Body of pancreas (tissue), 4 donors: ENCODE measurements around the gene RINL. TPM values are rescaled to one million over a fixed set of nuclear protein-coding genes. Genes with fewer than 3 reads are reported as not detected.

ENCODE experiments used
- ATAC-seq: fragments of 150-250 bp; one replicate; pipeline ENCODE4 v1.9.1; 2016
- DNase-seq, 4 donors: peaks; one replicate each; pipeline ENCODE4 v3.0.0-alpha.2; 2019
- H3K27ac ChIP-seq, 4 donors: fragments of 200-600 bp; sonication (generic); 1 replicate in 3 of 4; 2 replicates in 1 of 4; pipeline versions ENCODE4 v1.5.1 to v1.6.1; 2016 to 2019; ENCODE audit warnings: mild to moderate bottlenecking in 1 of 4, mixed read lengths in 1 of 4, moderate library complexity in 1 of 4
- H3K27me3 ChIP-seq, 2 donors: fragments of 200-600 bp; sonication (generic); one replicate each; pipeline ENCODE4 v1.6.0; 2016; ENCODE audit warnings: mild to moderate bottlenecking in 1 of 2
- H3K36me3 ChIP-seq, 2 donors: fragments of 200-600 bp; sonication (generic); replicated peaks in 1 of 2; 2 replicates each; pipeline ENCODE4 v1.5.1; 2016; ENCODE audit warnings: low read depth in 2 of 2; ENCODE audit not compliant: insufficient read depth in 1 of 2
- H3K4me1 ChIP-seq: fragments of 200-600 bp; sonication (generic); one replicate; pipeline ENCODE4 v1.6.0; 2016
- H3K4me3 ChIP-seq, 2 donors: fragments of 200-600 bp; sonication (generic); 1 replicate in 1 of 2; 2 replicates in 1 of 2; pipeline ENCODE4 v1.5.1; 2016 to 2019
- H3K9me3 ChIP-seq, 3 donors: fragments of 200-600 bp; sonication (generic); 1 replicate in 2 of 3; 2 replicates in 1 of 3; pipeline ENCODE4 v1.5.1; 2016
- CTCF ChIP-seq, 7 experiments: fragments of 450-650 bp in 4 of 7; fragments of 200-600 bp in 3 of 7; sonication (generic) in 3 of 7; IDR thresholded peaks; one replicate each; pipeline ENCODE4 v1.5.1; 2016 to 2019; ENCODE audit warnings: antibody characterized with exemption in 7 of 7
- POLR2A ChIP-seq, 3 donors: fragments of 450-650 bp; IDR thresholded peaks; one replicate each; pipeline ENCODE4 v1.6.1; 2016; ENCODE audit warnings: antibody characterized with exemption in 3 of 3, mild to moderate bottlenecking in 2 of 3
- WGBS, 2 donors: methylation state at CpG; one replicate each; pipeline ENCODE4 v1.1.5; 2017; 5-methylcytosine and 5-hydroxymethylcytosine counted together
- intact Hi-C: fragments of 100-400 bp; cut with DNase I; formaldehyde crosslinking; loops from one replicate; pipeline ENCODE4 v1.15.1; 2023
- total RNA-seq, 2 donors: library from RNA; depleted of rRNA; stranded (reverse); fragments of >200 nt; gene quantifications; one replicate each; pipeline ENCODE4 v1.1.0, GENCODE V29; 2016

The RINL gene
- total RNA-seq, 2 donors from 2014 or later: 6.9 to 13.7 TPM

DNA sequence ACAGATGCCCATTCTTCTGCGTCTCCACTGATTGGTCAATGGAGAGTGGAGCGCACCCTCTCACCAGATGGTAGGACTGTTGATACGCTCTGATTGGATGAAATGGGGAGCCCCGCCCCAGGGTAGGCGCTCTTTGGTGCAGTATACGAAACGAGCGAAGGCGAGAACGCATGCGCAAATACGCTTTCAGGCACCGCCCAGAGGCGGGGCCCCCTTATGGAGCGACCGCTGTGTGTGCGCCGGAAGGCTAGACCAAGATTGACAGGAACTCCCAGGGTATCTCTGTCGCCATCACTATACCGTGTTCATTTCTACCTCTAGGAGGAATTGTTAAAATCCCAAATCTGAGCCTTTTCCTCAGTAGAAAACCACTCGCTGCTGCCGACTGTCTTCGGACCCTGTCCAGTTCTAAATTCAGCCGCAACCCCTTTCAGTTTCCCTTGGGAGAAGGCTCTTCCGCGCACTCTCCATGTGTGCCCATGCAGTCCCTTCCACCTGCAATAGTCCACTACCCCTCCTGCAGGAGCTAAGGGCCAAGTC lies 27.6 kb downstream of the RINL start:
- peaks cover 46% of the 10 kb centered on the region for H3K4me1 ChIP-seq

DNA sequence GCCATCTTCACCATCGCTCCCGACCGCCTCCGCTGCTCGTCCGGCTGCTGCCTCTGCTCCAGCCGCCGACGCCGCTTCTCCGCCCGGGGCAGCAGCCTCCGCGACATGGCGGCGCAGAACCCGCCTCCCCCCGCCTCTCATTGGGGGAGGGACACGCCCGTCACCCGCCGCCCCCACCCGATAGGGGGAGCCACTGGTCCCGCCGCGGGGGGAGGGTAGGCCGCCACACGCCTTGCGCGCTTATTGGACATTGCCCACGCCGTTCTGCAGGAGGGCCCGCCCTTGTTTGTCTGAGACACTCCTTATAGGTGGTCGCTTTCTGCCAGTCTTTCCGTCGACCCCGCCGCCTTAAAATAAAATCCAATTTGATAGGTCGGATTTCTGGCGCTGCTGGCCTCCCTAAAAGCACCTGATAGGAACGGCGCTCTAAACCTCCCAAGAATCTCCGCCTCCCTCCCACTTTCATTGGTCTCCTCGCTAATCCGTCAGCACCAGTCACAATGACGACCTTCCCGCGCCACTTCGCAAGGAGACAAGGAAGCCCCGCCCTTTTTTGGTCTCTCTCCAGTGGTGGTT lies 28.1 kb downstream of the RINL start, which contains the start of gene HNRNPL:
TSS of gene HNRNPL (minus strand) at position 127 of the 576 bp plus-strand sequence. CDS start at position 107, 20 bp downstream.
- H3K27ac ChIP-seq: peak within 1 kb of the TSS; percentile 100
- peak; percentile 74 for ATAC-seq
- H3K27me3 ChIP-seq: no peaks in the 10 kb centered on the region
- H3K36me3 ChIP-seq: peaks cover 10 to 20% of the 10 kb centered on the region in 2 donors
- no peaks in the 10 kb centered on the region for H3K9me3 ChIP-seq
- TF ChIP-seq POLR2A (IDR thresholded peaks at IDR 0.05): peak; percentile 87 to 95 (median 93)
- TF ChIP-seq CTCF (IDR thresholded peaks at IDR 0.05): peak in 6 of 7 experiments; percentile 16 to 73 (median 40)
- WGBS, 2 donors: 0 to 1% methylated on average over 18 to 41 of the region's 50 CpGs
- intact Hi-C loops: no loop called here
- DNase-seq: peak in 3 of 4 donors; percentile 100
- peak within 1 kb of the TSS; percentile 17 to 34 for H3K4me3 ChIP-seq
- peaks cover 46% of the 10 kb centered on the region for H3K4me1 ChIP-seq

More for the DNA sequence above, 27.6 kb downstream of the RINL start:
- no peaks in the 10 kb centered on the region for H3K27me3 ChIP-seq
- WGBS, 2 donors: 0% methylated on average over 8 to 26 of the region's 26 CpGs
- peak; percentile 82 for ATAC-seq
- DNase-seq: peak in 1 of 4 donors; percentile 100
- peak overlapping the region; percentile 95 to 100 (median 98) for H3K27ac ChIP-seq
- intact Hi-C loops: no loop called here
- TF ChIP-seq CTCF (IDR thresholded peaks at IDR 0.05) (peak in 5 of 7 experiments; percentile 6 to 51 (median 46)), POLR2A (IDR thresholded peaks at IDR 0.05) (peak; percentile 11 to 88 (median 80))
- peaks cover 10 to 15% of the 10 kb centered on the region in 2 donors for H3K36me3 ChIP-seq
- H3K4me3 ChIP-seq: peak overlapping the region in 1 of 2 donors; percentile 18
- no peaks in the 10 kb centered on the region for H3K9me3 ChIP-seq

- peak overlapping the region; percentile 99 to 100 (median 100) for H3K27ac ChIP-seq
- peaks cover 10 to 25% of the 10 kb centered on the region in 2 donors for H3K36me3 ChIP-seq
- H3K9me3 ChIP-seq: no peaks in the 10 kb centered on the region
- H3K4me3 ChIP-seq: peak overlapping the region; percentile 17 to 34
- TF ChIP-seq POLR2A (IDR thresholded peaks at IDR 0.05): no peak
- TF ChIP-seq CTCF (IDR thresholded peaks at IDR 0.05): peak in 2 of 7 experiments; percentile 14 to 16
- 1% methylated on average over 50 of the region's 76 CpGs; no CpG with 5 or more reads in 1 of the 2 donors for WGBS, 2 donors
- DNase-seq (peak; percentile 97 to 98 (median 97)), ATAC-seq (peak; percentile 52)
- intact Hi-C loops: no loop called here
- no peaks in the 10 kb centered on the region for H3K27me3 ChIP-seq
- peaks cover 51% of the 10 kb centered on the region for H3K4me1 ChIP-seq
Observed at GRCh38 chr19:38849147-38849859, 28.8 kb downstream of the RINL start.

DNA sequence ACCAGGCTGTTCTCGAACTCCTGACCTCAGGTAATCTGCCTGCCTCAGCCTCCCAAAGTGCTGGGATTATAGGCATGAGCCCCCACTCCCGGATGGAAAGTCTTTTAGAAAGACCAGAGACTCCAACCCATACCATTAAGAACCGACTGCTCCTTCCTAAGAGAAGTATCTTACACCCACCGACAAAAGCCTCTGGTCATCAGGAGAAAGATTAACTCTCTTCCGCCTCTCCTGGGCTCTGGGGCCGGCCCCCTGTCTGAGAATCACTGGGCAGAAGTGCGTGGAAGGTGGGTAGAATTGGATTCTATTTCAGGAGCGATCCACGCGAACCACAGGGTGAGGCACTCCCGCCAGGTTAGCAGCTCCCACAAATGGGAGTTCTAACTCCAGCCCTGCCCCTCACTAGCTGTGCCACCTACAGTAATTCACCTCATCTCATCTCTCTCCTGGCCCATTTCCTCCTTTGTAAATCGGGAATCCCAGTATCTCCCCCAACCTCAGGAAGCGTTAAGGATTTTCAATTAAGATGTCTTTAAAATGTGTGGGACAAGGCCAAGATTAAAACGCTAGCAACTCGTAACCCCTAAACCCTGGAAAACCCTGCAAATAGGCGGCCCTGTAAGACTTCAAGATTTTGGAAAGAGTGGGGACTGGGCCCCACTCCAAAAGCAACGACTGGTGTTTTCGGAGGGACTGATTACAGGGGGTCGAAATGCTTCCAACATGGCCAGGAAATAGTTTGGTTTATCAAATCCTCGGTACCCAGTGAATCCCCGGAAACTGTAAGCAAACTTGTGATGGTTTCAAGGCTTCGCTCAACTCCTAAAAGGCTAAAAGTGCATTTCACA lies 29.6 kb downstream of the RINL start:
- ATAC-seq (no peak), DNase-seq (no peak)
- TF ChIP-seq CTCF (IDR thresholded peaks at IDR 0.05) (no peak), POLR2A (IDR thresholded peaks at IDR 0.05) (no peak)
- Histone ChIP-seq H3K36me3 (peaks cover 11 to 33% of the 10 kb centered on the region in 2 donors), H3K27ac (peak overlapping the region; percentile 99 to 100 (median 100)), H3K27me3 (no peaks in the 10 kb centered on the region), H3K9me3 (no peaks in the 10 kb centered on the region), H3K4me1 (peaks cover 51% of the 10 kb centered on the region), H3K4me3 (no peak overlapping the region)
- intact Hi-C loops: no loop called here
- WGBS, 2 donors: 9 to 11% methylated on average over 20 to 22 of the region's 22 CpGs
